ENCODE data around the gene MXRA7. TPM values are rescaled to one million over a fixed set of nuclear protein-coding genes. Genes with fewer than 3 reads are reported as not detected.

The MXRA7 gene
- polyA plus RNA-seq, 1 of the 3 experiments (the other 2 are of a cell fraction) = 154 TPM

GRCh38 chr17:76642994-76643393 is 67.8 kb downstream of the MXRA7 start:
- Histone ChIP-seq H2AFZ (ENCODE audit: low read depth) (no peak overlapping the region), H3K9me2 (no peaks in the 10 kb centered on the region), H3K4me2 (no peak overlapping the region), H3F3A (replicated peaks; ENCODE audit: insufficient read depth) (peaks cover 9% of the 10 kb centered on the region), H3K9me3 (no peaks in the 10 kb centered on the region), H3K4me3 (ENCODE audit: low read depth in 2 of 2, low read length in 1 of 2) (no peak overlapping the region), H3K4me1 (ENCODE audit: control insufficient read depth in 1 of 2, insufficient read depth in 2 of 2, low read depth in 1 of 2, low read length in 1 of 2) (peaks cover 0 to 14% of the 10 kb centered on the region in 2 experiments; a peak in 2 of 4 replicates), H3K79me2 (ENCODE audit: insufficient read depth) (no peaks in the 10 kb centered on the region), H3K36me3 (replicated peaks in 1 of 2; ENCODE audit: control insufficient read depth in 1 of 2, insufficient read depth in 2 of 2, low read length in 1 of 2) (no peaks in the 10 kb centered on the region), H3K27ac (ENCODE audit: low read depth in 2 of 2, low read length in 1 of 2) (no peak overlapping the region), H4K20me1 (ENCODE audit: insufficient read depth) (no peaks in the 10 kb centered on the region), H3K27me3 (ENCODE audit: insufficient read depth) (no peaks in the 10 kb centered on the region; the same call in 1 of the 2 replicates), H3K9ac (no peak overlapping the region)
- 81% methylated on average over 6 of the region's 6 CpGs for WGBS (ENCODE audit: low lambda C conversion rate)
- CTCF ChIA-PET = interaction anchor here (1.0 to 9.6 kb wide), 2 partner anchors 12 to 19 kb away, joined by 3 to 65 read pairs; no protein-coding TSS in a partner anchor
- TF ChIP-seq RAD21 (IDR thresholded peaks at IDR 0.05; ENCODE audit: low read length) (no peak), MXI1 (IDR thresholded peaks at IDR 0.05; ENCODE audit: low read depth, low read length) (no peak), RFX5 (IDR thresholded peaks at IDR 0.05; ENCODE audit: low read length) (no peak), RCOR1 (IDR thresholded peaks at IDR 0.05; ENCODE audit: low read length) (no peak), RXRA (IDR thresholded peaks at IDR 0.05; ENCODE audit: borderline replicate concordance, low read depth) (no peak), TAF1 (IDR thresholded peaks at IDR 0.05; ENCODE audit: borderline replicate concordance, low read depth, low read length) (no peak), SIN3A (IDR thresholded peaks at IDR 0.05; ENCODE audit: borderline replicate concordance, low read depth, low read length) (no peak), FOXM1 (IDR thresholded peaks at IDR 0.05; ENCODE audit: low read depth) (no peak), FOXJ3 (CRISPR knock-in tag; IDR thresholded peaks at IDR 0.05) (no peak), ELF1 (IDR thresholded peaks at IDR 0.05) (no peak)
- TF ChIP-seq, protein P1, sequence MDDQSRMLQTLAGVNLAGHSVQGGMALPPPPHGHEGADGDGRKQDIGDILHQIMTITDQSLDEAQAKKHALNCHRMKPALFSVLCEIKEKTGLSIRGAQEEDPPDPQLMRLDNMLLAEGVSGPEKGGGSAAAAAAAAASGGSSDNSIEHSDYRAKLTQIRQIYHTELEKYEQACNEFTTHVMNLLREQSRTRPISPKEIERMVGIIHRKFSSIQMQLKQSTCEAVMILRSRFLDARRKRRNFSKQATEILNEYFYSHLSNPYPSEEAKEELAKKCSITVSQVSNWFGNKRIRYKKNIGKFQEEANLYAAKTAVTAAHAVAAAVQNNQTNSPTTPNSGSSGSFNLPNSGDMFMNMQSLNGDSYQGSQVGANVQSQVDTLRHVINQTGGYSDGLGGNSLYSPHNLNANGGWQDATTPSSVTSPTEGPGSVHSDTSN (IDR thresholded peaks at IDR 0.05) = no peak
- TF ChIP-seq, protein P2, sequence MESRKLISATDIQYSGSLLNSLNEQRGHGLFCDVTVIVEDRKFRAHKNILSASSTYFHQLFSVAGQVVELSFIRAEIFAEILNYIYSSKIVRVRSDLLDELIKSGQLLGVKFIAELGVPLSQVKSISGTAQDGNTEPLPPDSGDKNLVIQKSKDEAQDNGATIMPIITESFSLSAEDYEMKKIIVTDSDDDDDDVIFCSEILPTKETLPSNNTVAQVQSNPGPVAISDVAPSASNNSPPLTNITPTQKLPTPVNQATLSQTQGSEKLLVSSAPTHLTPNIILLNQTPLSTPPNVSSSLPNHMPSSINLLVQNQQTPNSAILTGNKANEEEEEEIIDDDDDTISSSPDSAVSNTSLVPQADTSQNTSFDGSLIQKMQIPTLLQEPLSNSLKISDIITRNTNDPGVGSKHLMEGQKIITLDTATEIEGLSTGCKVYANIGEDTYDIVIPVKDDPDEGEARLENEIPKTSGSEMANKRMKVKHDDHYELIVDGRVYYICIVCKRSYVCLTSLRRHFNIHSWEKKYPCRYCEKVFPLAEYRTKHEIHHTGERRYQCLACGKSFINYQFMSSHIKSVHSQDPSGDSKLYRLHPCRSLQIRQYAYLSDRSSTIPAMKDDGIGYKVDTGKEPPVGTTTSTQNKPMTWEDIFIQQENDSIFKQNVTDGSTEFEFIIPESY (IDR thresholded peaks at IDR 0.05; ENCODE audit: borderline replicate concordance, low read depth) = no peak
- TF ChIP-seq, protein P3, sequence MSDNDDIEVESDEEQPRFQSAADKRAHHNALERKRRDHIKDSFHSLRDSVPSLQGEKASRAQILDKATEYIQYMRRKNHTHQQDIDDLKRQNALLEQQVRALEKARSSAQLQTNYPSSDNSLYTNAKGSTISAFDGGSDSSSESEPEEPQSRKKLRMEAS (IDR thresholded peaks at IDR 0.05; ENCODE audit: low read depth) = no peak
- TF ChIP-seq, protein P4, sequence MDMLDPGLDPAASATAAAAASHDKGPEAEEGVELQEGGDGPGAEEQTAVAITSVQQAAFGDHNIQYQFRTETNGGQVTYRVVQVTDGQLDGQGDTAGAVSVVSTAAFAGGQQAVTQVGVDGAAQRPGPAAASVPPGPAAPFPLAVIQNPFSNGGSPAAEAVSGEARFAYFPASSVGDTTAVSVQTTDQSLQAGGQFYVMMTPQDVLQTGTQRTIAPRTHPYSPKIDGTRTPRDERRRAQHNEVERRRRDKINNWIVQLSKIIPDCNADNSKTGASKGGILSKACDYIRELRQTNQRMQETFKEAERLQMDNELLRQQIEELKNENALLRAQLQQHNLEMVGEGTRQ (IDR thresholded peaks at IDR 0.05; ENCODE audit: borderline replicate concordance, low read depth, low read length) = no peak
- POLR2A ChIA-PET = no interaction called here
- no peak for DNase-seq

All from SK-N-SH (cell line).